ENCODE measurements around the gene ABCC4. TPM values are rescaled to one million over a fixed set of nuclear protein-coding genes. Genes with fewer than 3 reads are reported as not detected.

ABCC4 gene
- total and polyA plus RNA-seq, 9 of the 15 experiments (the other 6 are each of a cell fraction or from before 2014, with no cell fraction given) = 9.4 to 46.1 (median 25.4) TPM

DNA sequence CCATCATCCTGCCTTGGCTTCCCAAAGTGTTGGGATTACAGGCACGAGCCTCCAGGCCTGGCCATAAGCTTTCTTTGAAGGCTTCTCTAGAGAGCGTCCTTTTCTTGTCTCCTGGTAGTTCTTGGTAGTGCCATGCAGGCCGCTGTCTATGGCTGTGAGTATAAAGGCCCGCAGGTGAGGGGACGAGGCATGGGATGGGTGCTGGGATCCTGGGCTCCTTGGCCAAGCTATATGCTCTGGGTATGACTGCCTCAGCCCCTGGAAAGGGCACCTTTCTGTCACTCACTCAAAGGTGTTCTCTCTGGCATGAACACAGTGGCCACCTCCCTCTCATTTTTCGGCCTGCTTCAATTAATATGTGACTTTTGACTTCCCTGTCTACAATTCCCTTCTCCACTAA is 6.3 kb upstream of the ABCC4 start:
- ChIA-PET POLR2A (interaction anchor here (0.6 kb wide), 1 partner anchor 313 kb away, joined by 3 read pairs; no protein-coding TSS in a partner anchor), CTCF (ENCODE audit: low intra/inter-chr PET ratio) (no interaction called here)
- no peaks in the 10 kb centered on the region for H4K20me1 ChIP-seq (replicated peaks; ENCODE audit: control insufficient read depth, insufficient read depth, low read length)
- peaks cover 0 to 7% of the 10 kb centered on the region in 2 experiments; a peak in 3 of 5 replicates for H3K4me1 ChIP-seq (replicated peaks in 1 of 2; ENCODE audit: control insufficient read depth in 2 of 2, insufficient read depth in 2 of 2, low read length in 2 of 2)
- H3K9ac ChIP-seq (ENCODE audit: insufficient read depth in 1 of 2, low read depth in 2 of 2, low read length in 2 of 2) = no peak overlapping the region
- in situ Hi-C loops (cut with MboI) (no loop called here), intact Hi-C loops (cut with micrococcal nuclease) (no loop called here)
- no peak for DNase-seq (ENCODE audit: extremely low read depth in 1 of 4, low spot score in 3 of 4)
- H3K79me2 ChIP-seq (ENCODE audit: control insufficient read depth, insufficient read depth, low read length) = peaks cover 9% of the 10 kb centered on the region
- H3K36me3 ChIP-seq (ENCODE audit: control insufficient read depth, insufficient read depth, low read length) = no peaks in the 10 kb centered on the region; the same call in 2 of the 3 replicates
- H3K27ac ChIP-seq (ENCODE audit: extremely low read depth, low read depth, low read length) = no peak overlapping the region
- no peak for ATAC-seq
- no peak for FAIRE-seq
- WGBS (ENCODE audit: insufficient coverage, low coverage, missing lambda C conversion rate) = 69% methylated on average over 6 of the region's 6 CpGs
- TF ChIP-seq NFXL1 (CRISPR knock-in tag; IDR thresholded peaks at IDR 0.05) = no peak
- TF ChIP-seq, protein P1, sequence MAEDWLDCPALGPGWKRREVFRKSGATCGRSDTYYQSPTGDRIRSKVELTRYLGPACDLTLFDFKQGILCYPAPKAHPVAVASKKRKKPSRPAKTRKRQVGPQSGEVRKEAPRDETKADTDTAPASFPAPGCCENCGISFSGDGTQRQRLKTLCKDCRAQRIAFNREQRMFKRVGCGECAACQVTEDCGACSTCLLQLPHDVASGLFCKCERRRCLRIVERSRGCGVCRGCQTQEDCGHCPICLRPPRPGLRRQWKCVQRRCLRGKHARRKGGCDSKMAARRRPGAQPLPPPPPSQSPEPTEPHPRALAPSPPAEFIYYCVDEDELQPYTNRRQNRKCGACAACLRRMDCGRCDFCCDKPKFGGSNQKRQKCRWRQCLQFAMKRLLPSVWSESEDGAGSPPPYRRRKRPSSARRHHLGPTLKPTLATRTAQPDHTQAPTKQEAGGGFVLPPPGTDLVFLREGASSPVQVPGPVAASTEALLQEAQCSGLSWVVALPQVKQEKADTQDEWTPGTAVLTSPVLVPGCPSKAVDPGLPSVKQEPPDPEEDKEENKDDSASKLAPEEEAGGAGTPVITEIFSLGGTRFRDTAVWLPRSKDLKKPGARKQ (CRISPR knock-in tag; IDR thresholded peaks at IDR 0.05) = no peak
- no peaks in the 10 kb centered on the region for H3K9me3 ChIP-seq (replicated peaks; ENCODE audit: control insufficient read depth, insufficient read depth, low read depth, low read length)
- no peak overlapping the region for H3K4me2 ChIP-seq (ENCODE audit: insufficient read depth, low read length)
- no peaks in the 10 kb centered on the region for H3K9me1 ChIP-seq (ENCODE audit: control insufficient read depth, insufficient read depth, low read length)
- H3K4me3 ChIP-seq = no peak overlapping the region
- no TSS peak for BruUV-seq (replicated peaks)
- no peak overlapping the region for H2AFZ ChIP-seq (ENCODE audit: low read depth, low read length)
- H3K27me3 ChIP-seq (ENCODE audit: control insufficient read depth in 2 of 2, insufficient read depth in 2 of 2, low read length in 2 of 2) = no peaks in the 10 kb centered on the region

- H3K4me2 ChIP-seq (ENCODE audit: insufficient read depth, low read length) = no peak overlapping the region
- no peak for FAIRE-seq
- in situ Hi-C loops (cut with MboI) = no loop called here
- H3K27ac ChIP-seq (ENCODE audit: extremely low read depth, low read depth, low read length) = no peak overlapping the region
- H3K79me2 ChIP-seq (ENCODE audit: control insufficient read depth, insufficient read depth, low read length) = peaks cover 38% of the 10 kb centered on the region
- DNase-seq (ENCODE audit: extremely low read depth in 1 of 4, low spot score in 3 of 4) = no peak
- H2AFZ ChIP-seq (ENCODE audit: low read depth, low read length) = no peak overlapping the region
- 47% methylated on average over 2 of the region's 2 CpGs for WGBS (ENCODE audit: insufficient coverage, low coverage, missing lambda C conversion rate)
- BruUV-seq (replicated peaks) = no TSS peak
- H3K9me1 ChIP-seq (ENCODE audit: control insufficient read depth, insufficient read depth, low read length) = no peaks in the 10 kb centered on the region
- H3K4me3 ChIP-seq = no peak overlapping the region
- H4K20me1 ChIP-seq (replicated peaks; ENCODE audit: control insufficient read depth, insufficient read depth, low read length) = no peaks in the 10 kb centered on the region
- no peak for ATAC-seq
- peaks cover 14 to 16% of the 10 kb centered on the region in 2 experiments; a peak in 4 of 5 replicates for H3K4me1 ChIP-seq (replicated peaks in 1 of 2; ENCODE audit: control insufficient read depth in 2 of 2, insufficient read depth in 2 of 2, low read length in 2 of 2)
- ChIA-PET POLR2A (no interaction called here), CTCF (ENCODE audit: low intra/inter-chr PET ratio) (no interaction called here)
- no peak overlapping the region for H3K9ac ChIP-seq (ENCODE audit: insufficient read depth in 1 of 2, low read depth in 2 of 2, low read length in 2 of 2)
- no peaks in the 10 kb centered on the region; the same call in 2 of the 3 replicates for H3K36me3 ChIP-seq (ENCODE audit: control insufficient read depth, insufficient read depth, low read length)
- no peaks in the 10 kb centered on the region for H3K9me3 ChIP-seq (replicated peaks; ENCODE audit: control insufficient read depth, insufficient read depth, low read depth, low read length)
- intact Hi-C loops (cut with micrococcal nuclease) = loop anchor here (5.0 kb wide), 1 partner anchor 112 kb away; no protein-coding TSS in a partner anchor
- H3K27me3 ChIP-seq (ENCODE audit: control insufficient read depth in 2 of 2, insufficient read depth in 2 of 2, low read length in 2 of 2) = no peaks in the 10 kb centered on the region
- TF ChIP-seq ZNF589 (CRISPR knock-in tag; IDR thresholded peaks at IDR 0.05; ENCODE audit: low read depth) = no peak
- TF ChIP-seq, protein P2, sequence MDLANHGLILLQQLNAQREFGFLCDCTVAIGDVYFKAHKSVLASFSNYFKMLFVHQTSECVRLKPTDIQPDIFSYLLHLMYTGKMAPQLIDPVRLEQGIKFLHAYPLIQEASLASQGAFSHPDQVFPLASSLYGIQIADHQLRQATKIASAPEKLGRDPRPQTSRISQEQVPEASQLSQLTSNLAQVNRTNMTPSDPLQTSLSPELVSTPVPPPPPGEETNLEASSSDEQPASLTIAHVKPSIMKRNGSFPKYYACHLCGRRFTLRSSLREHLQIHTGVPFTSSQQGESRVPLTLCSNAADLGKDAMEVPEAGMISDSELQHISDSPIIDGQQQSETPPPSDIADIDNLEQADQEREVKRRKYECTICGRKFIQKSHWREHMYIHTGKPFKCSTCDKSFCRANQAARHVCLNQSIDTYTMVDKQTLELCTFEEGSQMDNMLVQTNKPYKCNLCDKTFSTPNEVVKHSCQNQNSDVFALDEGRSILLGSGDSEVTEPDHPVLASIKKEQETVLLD (IDR thresholded peaks at IDR 0.05) = no peak
- TF ChIP-seq POLR2H (tag; IDR thresholded peaks at IDR 0.05; ENCODE audit: low read depth) = no peak
- TF ChIP-seq DMBX1 (CRISPR knock-in tag; IDR thresholded peaks at IDR 0.05; ENCODE audit: borderline replicate concordance) = no peak
- TF ChIP-seq, protein P3, sequence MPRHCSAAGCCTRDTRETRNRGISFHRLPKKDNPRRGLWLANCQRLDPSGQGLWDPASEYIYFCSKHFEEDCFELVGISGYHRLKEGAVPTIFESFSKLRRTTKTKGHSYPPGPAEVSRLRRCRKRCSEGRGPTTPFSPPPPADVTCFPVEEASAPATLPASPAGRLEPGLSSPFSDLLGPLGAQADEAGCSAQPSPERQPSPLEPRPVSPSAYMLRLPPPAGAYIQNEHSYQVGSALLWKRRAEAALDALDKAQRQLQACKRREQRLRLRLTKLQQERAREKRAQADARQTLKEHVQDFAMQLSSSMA (CRISPR knock-in tag; IDR thresholded peaks at IDR 0.05) = no peak
- TF ChIP-seq CBFA2T2 (conservative IDR thresholded peaks at IDR 0.05) = no peak
- TF ChIP-seq ZNF696 (CRISPR knock-in tag; conservative IDR thresholded peaks at IDR 0.05) = no peak
- no peak for TF ChIP-seq BDP1 (IDR thresholded peaks at IDR 0.05; ENCODE audit: insufficient read depth, insufficient read length)
- no peak for TF ChIP-seq KLF13 (tag; IDR thresholded peaks at IDR 0.05; ENCODE audit: borderline replicate concordance, low read depth)
- no peak for TF ChIP-seq PRPF4 (IDR thresholded peaks at IDR 0.05; ENCODE audit: insufficient read depth, low read depth, low read length, poor library complexity, severe bottlenecking)
Measured at GRCh38 chr13:95304453-95304852, 3.2 kb upstream of the ABCC4 start.

Measured in K562 (cell line).